ENCODE measurements around the gene ZNF652. TPM values are rescaled to one million over a fixed set of nuclear protein-coding genes. Genes with fewer than 3 reads are reported as not detected.
"Not testable (repeated sequence)": the region's sequence is repeated elsewhere in the genome, so short reads cannot be mapped to it uniquely, and the experiment has no call there.

The ZNF652 gene
- total RNA-seq, 3 donors from 2014 or later: 34.2 to 157 (median 72.4) TPM

- H3K36me3 ChIP-seq: no peaks in the 10 kb centered on the region
- H3K4me3 ChIP-seq: no peak overlapping the region
- no peaks in the 10 kb centered on the region for H3K9me3 ChIP-seq
- H3K27me3 ChIP-seq: no peaks in the 10 kb centered on the region
- no peak for DNase-seq (ENCODE audit: low spot score in 2 of 2)
- H3K27ac ChIP-seq: no peak overlapping the region
- no peaks in the 10 kb centered on the region for H3K4me1 ChIP-seq
- no peak for TF ChIP-seq CTCF (IDR thresholded peaks at IDR 0.05)
- TF ChIP-seq POLR2A (IDR thresholded peaks at IDR 0.05): no peak
- no peak for TF ChIP-seq POLR2AphosphoS5 (IDR thresholded peaks at IDR 0.05)
- intact Hi-C loops (cut with DNase I; ENCODE audit: low total_unique reads): no loop called here
Observed at GRCh38 chr17:49288388-49288787, 73.7 kb downstream of the ZNF652 start.

- H3K36me3 ChIP-seq: no peaks in the 10 kb centered on the region
- no peak overlapping the region for H3K27ac ChIP-seq
- H3K27me3 ChIP-seq: no peaks in the 10 kb centered on the region
- intact Hi-C loops (cut with DNase I; ENCODE audit: low total_unique reads): no loop called here
- H3K4me3 ChIP-seq: no peak overlapping the region
- H3K4me1 ChIP-seq: no peaks in the 10 kb centered on the region
- H3K9me3 ChIP-seq: no peaks in the 10 kb centered on the region
- TF ChIP-seq POLR2A (IDR thresholded peaks at IDR 0.05): no peak
- TF ChIP-seq POLR2AphosphoS5 (IDR thresholded peaks at IDR 0.05): no peak
- TF ChIP-seq CTCF (IDR thresholded peaks at IDR 0.05): no peak
- no peak for DNase-seq (ENCODE audit: low spot score in 2 of 2)
Observed at GRCh38 chr17:49287481-49287880, 74.6 kb downstream of the ZNF652 start.

- H3K4me1 ChIP-seq; H3K4me3 ChIP-seq; H3K9me3 ChIP-seq; H3K27ac ChIP-seq; DNase-seq (ENCODE audit: low spot score in 2 of 2); H3K36me3 ChIP-seq; H3K27me3 ChIP-seq; intact Hi-C loops (cut with DNase I; ENCODE audit: low total_unique reads): not testable (repeated sequence)
Observed at GRCh38 chr17:49286261-49286973, 75.6 kb downstream of the ZNF652 start.

- no peak for TF ChIP-seq POLR2AphosphoS5 (IDR thresholded peaks at IDR 0.05)
- TF ChIP-seq POLR2A (IDR thresholded peaks at IDR 0.05): no peak
- TF ChIP-seq CTCF (IDR thresholded peaks at IDR 0.05): no peak
- Histone ChIP-seq H3K9me3 (no peaks in the 10 kb centered on the region), H3K4me3 (no peak overlapping the region), H3K27ac (no peak overlapping the region), H3K4me1 (no peaks in the 10 kb centered on the region), H3K27me3 (no peaks in the 10 kb centered on the region), H3K36me3 (no peaks in the 10 kb centered on the region)
- intact Hi-C loops (cut with DNase I; ENCODE audit: low total_unique reads): no loop called here
- no peak for DNase-seq (ENCODE audit: low spot score in 2 of 2)
Observed at GRCh38 chr17:49285716-49286115, 76.3 kb downstream of the ZNF652 start.

- Histone ChIP-seq H3K4me1 (no peaks in the 10 kb centered on the region), H3K27me3 (no peaks in the 10 kb centered on the region), H3K27ac (no peak overlapping the region), H3K4me3 (no peak overlapping the region), H3K36me3 (no peaks in the 10 kb centered on the region), H3K9me3 (no peaks in the 10 kb centered on the region)
- intact Hi-C loops (cut with DNase I; ENCODE audit: low total_unique reads): no loop called here
- no peak for TF ChIP-seq CTCF (IDR thresholded peaks at IDR 0.05)
- no peak for DNase-seq (ENCODE audit: low spot score in 2 of 2)
Observed at GRCh38 chr17:49280918-49281317, 81.1 kb downstream of the ZNF652 start.

- Histone ChIP-seq H3K9me3 (no peaks in the 10 kb centered on the region), H3K4me1 (no peaks in the 10 kb centered on the region), H3K36me3 (no peaks in the 10 kb centered on the region), H3K27me3 (no peaks in the 10 kb centered on the region), H3K4me3 (no peak overlapping the region), H3K27ac (no peak overlapping the region)
- no peak for DNase-seq (ENCODE audit: low spot score in 2 of 2)
- intact Hi-C loops (cut with DNase I; ENCODE audit: low total_unique reads): no loop called here
- no peak for TF ChIP-seq POLR2A (IDR thresholded peaks at IDR 0.05)
Observed at GRCh38 chr17:49280061-49280460, 82.0 kb downstream of the ZNF652 start.

GRCh38 chr17:49279263-49280015 lies 82.6 kb downstream of the ZNF652 start:
- H3K4me1 ChIP-seq; H3K27me3 ChIP-seq; H3K4me3 ChIP-seq; H3K36me3 ChIP-seq; intact Hi-C loops (cut with DNase I; ENCODE audit: low total_unique reads); DNase-seq (ENCODE audit: low spot score in 2 of 2); H3K9me3 ChIP-seq; H3K27ac ChIP-seq: not testable (repeated sequence)
